ENCODE measurements around the gene MYT1.

- TF ChIP-seq POLR2A (IDR thresholded peaks at IDR 0.05) = no peak
- no peak for TF ChIP-seq CTCF (IDR thresholded peaks at IDR 0.05)
These were observed 69.5 kb downstream of the MYT1 start for GRCh38 chr20:64233725-64234124.

All from uterus (tissue), 2 donors.